ENCODE measurements around the gene ZNF597.
"Not testable (repeated sequence)": the region's sequence is repeated elsewhere in the genome, so short reads cannot be mapped to it uniquely, and the experiment has no call there.

Gene ZNF597

GRCh38 chr16:3480901-3481695, 37.8 kb upstream of the ZNF597 start:
- DNase-seq (ENCODE audit: low spot score), result no peak
- TF ChIP-seq, protein P1, sequence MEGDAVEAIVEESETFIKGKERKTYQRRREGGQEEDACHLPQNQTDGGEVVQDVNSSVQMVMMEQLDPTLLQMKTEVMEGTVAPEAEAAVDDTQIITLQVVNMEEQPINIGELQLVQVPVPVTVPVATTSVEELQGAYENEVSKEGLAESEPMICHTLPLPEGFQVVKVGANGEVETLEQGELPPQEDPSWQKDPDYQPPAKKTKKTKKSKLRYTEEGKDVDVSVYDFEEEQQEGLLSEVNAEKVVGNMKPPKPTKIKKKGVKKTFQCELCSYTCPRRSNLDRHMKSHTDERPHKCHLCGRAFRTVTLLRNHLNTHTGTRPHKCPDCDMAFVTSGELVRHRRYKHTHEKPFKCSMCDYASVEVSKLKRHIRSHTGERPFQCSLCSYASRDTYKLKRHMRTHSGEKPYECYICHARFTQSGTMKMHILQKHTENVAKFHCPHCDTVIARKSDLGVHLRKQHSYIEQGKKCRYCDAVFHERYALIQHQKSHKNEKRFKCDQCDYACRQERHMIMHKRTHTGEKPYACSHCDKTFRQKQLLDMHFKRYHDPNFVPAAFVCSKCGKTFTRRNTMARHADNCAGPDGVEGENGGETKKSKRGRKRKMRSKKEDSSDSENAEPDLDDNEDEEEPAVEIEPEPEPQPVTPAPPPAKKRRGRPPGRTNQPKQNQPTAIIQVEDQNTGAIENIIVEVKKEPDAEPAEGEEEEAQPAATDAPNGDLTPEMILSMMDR (IDR thresholded peaks at IDR 0.05), result no peak
- no peak overlapping the region for H3K27ac ChIP-seq
- H3K4me3 ChIP-seq, result no peak overlapping the region

DNA sequence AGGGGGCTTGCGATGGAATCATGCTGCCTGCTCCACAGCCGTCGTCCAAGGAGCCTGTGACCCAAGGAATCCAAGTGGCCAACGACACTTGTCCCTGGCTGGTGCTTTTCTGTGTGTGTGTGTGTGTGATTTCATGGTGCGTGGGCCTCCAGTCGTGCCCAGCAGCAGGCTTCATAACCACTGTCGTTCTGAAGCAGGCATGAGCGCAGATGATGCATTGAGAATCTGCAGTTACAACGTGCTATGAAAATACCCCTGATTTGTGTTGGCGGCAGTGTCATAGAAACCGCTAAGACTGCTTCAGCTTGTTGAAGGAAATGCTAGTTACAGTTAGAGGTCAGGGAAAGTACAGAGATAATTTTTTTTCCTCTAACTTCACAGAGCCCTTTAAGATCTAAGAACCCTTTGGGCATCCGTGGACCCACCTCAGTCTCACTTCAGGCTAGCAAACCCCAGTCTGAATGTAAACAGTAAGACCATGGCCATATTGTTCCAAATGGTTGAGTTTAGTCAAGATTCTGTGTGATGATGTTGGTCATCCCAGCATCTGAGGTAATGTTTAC, 36.4 kb upstream of the ZNF597 start:
- DNase-seq (ENCODE audit: low spot score), result no peak
- Histone ChIP-seq H3K27ac (no peak overlapping the region), H3K4me3 (no peak overlapping the region)
- TF ChIP-seq, protein P1 (IDR thresholded peaks at IDR 0.05), result no peak

GRCh38 chr16:3478242-3478925, 35.1 kb upstream of the ZNF597 start:
- TF ChIP-seq, protein P1 (IDR thresholded peaks at IDR 0.05), result no peak
- Histone ChIP-seq H3K4me3 (no peak overlapping the region), H3K27ac (no peak overlapping the region)
- no peak for DNase-seq (ENCODE audit: low spot score)

DNA sequence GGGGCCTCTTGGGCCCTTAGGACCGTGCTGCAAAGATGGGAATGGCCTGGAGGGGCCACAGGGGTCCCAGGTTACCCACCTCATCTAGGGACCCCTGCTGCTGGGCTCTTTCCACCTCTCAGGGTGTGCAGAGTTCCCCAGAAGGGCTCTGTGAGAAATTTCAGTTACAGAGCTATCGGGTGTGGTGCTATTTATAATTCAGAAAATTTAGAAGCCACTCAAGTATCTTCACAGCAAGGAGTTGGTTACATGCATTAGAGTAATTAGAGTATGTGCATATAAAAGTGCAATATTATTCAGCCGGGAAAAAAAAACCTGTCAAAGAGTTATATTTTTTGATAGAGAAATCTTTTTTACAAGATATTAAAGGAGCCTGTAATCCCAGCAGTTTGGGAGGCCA, 33.1 kb upstream of the ZNF597 start:
- Histone ChIP-seq H3K4me3 (no peak overlapping the region), H3K27ac (no peak overlapping the region)
- no peak for DNase-seq (ENCODE audit: low spot score)
- TF ChIP-seq, protein P1 (IDR thresholded peaks at IDR 0.05), result no peak

DNA sequence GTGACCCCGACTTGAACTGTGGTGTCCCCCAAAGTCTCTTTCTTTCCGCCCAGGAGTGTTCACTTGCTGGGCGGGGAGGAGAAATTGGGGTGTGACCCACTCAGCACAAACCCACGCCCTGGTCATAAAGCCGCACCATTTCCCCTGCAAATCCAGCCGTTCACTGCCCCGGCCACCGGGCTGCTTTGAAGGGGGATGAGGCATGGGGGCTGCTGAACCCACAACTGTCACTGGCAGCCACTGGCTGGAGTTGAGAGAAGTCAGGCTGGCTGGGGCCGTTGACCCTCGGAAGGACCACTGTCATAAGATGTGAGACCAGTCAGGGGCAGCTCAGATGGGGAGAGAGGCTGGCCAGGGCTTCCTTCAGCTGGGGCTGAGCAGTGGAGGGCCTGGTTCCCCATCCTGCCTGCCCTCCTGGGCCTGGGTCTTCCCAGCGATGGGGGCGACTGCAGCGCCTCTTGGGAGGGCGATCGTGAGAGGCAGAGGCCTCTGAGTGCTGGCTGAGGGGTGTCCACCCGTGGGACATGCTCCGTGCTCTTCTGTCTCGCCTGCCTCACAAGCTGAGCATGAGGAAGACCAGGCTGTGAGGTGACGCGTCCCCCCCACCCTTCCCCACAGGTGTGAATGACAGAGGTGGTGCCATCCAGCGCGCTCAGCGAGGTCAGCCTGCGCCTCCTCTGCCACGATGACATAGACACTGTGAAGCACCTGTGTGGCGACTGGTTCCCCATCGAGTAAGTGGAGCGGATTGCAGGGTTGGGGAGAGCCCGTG, 32.5 kb upstream of the ZNF597 start:
- Histone ChIP-seq H3K4me3 (no peak overlapping the region), H3K27ac (no peak overlapping the region)
- DNase-seq (ENCODE audit: low spot score), result no peak
- TF ChIP-seq, protein P1 (IDR thresholded peaks at IDR 0.05), result no peak

- not testable (repeated sequence) for H3K27ac ChIP-seq; DNase-seq (ENCODE audit: low spot score); H3K4me3 ChIP-seq
Measured at GRCh38 chr16:3474870-3475269, 31.6 kb upstream of the ZNF597 start.

DNA sequence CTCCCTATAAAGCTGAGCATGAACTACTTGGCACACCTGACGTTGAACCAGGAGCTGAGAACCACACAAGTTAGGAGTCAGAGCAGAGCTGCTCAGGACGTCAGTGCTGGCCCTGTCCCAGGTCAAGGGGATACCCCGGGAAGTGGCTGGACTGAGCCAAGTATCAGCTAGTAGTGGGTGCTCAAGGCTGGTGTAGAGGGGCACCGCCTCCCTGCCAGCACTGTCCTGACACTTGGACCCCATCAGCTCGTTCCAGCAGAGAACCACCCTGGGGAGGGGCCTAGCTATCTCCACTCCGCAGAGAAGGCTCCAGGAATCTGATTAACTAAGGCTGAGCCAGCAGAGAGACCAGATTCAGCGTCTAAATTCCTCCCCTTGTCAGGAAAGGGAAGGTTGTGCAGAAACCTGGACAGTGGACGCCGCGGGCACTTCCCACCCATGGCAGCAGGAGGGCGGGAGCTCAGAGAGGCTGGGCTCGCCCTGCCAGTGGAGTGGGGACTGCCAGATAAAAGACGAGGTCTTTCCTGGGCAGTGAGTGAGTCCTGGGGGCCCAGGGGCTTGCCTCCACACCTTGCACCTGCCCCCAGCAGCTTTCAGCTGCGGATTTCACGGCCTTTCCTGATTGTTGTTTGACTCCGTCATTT, 31.0 kb upstream of the ZNF597 start:
- H3K27ac ChIP-seq, result no peak overlapping the region
- TF ChIP-seq, protein P1 (IDR thresholded peaks at IDR 0.05), result no peak
- H3K4me3 ChIP-seq, result no peak overlapping the region
- DNase-seq (ENCODE audit: low spot score), result no peak

DNA sequence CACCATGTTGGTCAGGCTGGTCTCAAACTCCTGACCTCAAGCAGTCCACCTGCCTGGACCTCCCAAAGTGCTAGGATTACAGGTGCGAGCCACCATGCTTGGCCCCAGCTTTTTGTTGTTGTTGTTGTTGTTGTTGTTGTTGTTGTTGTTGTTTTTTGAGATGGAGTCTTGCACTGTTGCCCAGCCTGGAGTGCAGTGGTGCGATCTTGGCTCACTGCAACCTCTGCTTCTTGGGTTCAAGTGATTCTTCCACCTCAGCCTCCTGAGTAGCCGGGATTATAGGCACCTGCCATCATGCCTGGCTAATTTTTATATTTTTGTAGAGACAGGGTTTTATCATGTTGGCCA, 30.3 kb upstream of the ZNF597 start:
- not testable (repeated sequence) for DNase-seq (ENCODE audit: low spot score); H3K27ac ChIP-seq; H3K4me3 ChIP-seq

Measured in coronary artery (tissue), 2 donors.